ENCODE measurements around the gene FERMT3.
"Not testable (repeated sequence)": the region's sequence is repeated elsewhere in the genome, so short reads cannot be mapped to it uniquely, and the experiment has no call there.

Gene FERMT3

GRCh38 chr11:64235437-64236161, 29.1 kb downstream of the FERMT3 start:
- no peak for DNase-seq (ENCODE audit: low read depth)

DNA sequence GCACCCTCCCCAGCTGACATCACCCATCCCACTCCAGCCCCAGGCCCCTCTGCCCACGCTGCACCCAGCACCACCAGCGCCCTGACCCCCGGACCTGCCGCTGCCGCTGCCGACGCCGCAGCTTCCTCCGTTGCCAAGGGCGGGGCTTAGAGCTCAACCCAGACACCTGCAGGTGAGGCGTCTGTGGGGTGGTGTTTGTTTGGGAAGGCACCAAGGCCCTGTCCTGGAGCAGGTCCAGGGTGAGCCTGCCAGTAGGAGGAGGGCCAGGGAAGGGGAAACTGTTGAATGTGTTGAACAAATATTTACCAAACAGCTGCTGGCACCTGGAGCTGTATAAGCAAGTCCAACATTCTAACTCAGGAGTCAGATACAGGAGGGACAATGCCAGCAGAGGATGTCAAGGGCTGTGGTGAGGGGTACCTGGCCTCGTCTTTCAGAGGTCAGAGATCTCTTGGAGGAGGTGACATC, 31.0 kb downstream of the FERMT3 start:
- no peak for DNase-seq (ENCODE audit: low read depth)

DNA sequence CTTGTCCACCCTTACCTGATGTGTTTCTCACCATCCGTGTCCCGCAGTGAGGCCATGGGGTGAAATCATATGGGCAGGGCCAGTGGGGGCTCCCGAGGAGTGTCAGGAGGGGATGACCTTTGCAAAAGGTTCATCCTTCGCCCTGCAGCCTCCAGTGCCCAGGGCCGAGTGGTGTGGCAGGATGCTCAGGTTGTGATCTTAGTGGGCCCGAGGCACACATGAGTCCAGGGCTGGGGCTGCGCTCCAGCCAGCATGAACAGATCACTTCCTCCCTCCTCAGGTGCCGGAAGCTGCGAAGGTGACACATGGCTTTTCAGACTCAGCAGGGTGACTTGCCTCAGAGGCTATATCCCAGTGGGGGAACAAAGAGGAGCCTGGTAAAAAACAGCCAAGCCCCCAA, 31.6 kb downstream of the FERMT3 start:
- no peak for DNase-seq (ENCODE audit: low read depth)

- no peak for DNase-seq (ENCODE audit: low read depth)
These were observed 32.5 kb downstream of the FERMT3 start for GRCh38 chr11:64238999-64239398.

GRCh38 chr11:64239662-64240434, 33.3 kb downstream of the FERMT3 start:
- no peak for DNase-seq (ENCODE audit: low read depth)

DNA sequence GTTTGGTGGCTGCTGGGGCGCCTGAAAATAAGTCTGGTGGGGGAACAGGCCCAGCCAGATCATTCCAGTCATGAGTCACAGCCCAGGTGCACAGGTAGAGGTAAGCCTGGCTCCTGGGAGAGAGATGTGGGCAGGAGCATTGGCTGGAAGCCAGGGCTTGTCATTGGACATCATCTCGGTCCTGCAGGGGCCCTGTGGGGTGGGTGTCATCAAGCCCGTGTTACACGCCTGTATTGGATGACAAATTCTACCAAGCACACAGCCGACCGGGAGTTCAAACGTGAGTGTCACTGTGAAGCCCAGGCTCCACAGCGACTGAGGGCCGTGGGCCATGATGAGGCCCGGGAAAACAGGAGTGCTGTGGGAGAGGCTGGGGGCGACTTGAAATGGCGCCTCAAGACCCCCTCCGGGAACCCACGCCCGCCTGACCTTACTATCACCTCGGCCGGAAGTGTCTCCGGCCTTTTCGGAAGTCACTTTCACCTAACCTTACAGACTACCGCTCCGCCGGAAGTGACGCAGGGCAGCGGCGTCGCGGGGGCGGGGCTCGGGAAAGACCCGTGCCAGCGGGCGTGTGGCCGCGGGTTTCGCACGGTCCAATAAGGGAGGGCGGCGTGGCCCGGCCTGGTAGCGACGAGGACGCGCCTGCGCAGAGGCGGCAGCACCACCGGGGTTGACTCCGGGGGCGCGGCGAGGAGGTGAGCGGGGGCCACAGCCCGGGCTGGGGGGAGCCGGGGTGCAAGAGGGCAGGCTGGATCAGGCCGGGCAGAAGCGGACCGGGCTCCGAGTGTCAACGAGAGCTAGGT, 34.1 kb downstream of the FERMT3 start, which contains the start of gene FKBP2:
FKBP2 (plus strand) TSS at position 661 of the 806 bp plus-strand sequence. CDS start 1,293 bp downstream, outside the sequence.
- DNase-seq (ENCODE audit: low read depth), result peak; percentile 97

- peak; percentile 99 for DNase-seq (ENCODE audit: low read depth)
These were observed 34.6 kb downstream of the FERMT3 start for GRCh38 chr11:64241241-64241490.

- peak; percentile 71 for DNase-seq (ENCODE audit: low read depth)
These were observed 35.2 kb downstream of the FERMT3 start for GRCh38 chr11:64241491-64242374.

- no peak for DNase-seq (ENCODE audit: low read depth)
These were observed 36.8 kb downstream of the FERMT3 start for GRCh38 chr11:64243236-64243854.

GRCh38 chr11:64244107-64244506, 37.6 kb downstream of the FERMT3 start:
- no peak for DNase-seq (ENCODE audit: low read depth)

DNA sequence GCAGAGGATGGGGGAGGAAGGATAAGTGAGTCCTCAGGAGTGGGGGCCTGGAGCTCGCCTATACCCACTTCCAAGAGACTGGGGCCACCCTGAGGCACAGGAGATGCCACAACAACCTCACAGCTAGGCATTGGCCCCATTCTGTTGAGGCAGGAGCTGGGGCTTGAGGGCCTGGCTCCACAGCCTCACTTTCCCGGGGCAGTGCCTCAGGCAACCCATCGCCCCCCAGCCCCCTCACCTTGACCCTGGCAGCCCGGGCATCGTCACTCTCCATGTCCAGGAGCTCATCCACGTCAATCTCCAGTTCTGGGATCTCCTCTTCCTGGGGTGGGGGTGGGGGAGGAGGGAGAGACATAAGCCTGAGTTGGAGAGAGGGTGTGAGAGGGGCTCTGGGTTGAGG, 38.4 kb downstream of the FERMT3 start:
- no peak for DNase-seq (ENCODE audit: low read depth)

DNA sequence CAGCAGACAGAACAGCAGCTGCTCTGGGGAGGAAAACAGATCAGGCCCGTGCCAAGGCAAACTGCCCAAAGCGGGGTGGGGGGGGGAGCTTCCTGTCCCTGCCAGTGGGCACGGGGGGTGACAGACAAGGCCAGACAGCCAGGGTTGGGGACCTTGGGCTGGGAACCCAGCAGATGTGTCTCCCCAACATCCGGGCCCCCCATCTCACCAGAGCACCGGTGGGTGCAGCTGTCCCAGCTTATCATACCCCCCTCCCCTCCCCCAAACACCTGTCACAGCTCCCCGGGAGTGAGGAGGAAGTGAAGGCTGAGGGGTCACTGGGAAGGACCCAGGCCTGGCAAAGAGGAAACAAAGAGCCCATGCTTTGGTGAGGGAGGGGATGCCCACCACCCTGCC, 38.9 kb downstream of the FERMT3 start:
- peak; percentile 29 for DNase-seq (ENCODE audit: low read depth)

- DNase-seq (ENCODE audit: low read depth), result peak; percentile 97
These were observed 39.5 kb downstream of the FERMT3 start for GRCh38 chr11:64245797-64246620.

- not testable (repeated sequence) for DNase-seq (ENCODE audit: low read depth)
These were observed 40.0 kb downstream of the FERMT3 start for GRCh38 chr11:64246621-64246870.

DNA sequence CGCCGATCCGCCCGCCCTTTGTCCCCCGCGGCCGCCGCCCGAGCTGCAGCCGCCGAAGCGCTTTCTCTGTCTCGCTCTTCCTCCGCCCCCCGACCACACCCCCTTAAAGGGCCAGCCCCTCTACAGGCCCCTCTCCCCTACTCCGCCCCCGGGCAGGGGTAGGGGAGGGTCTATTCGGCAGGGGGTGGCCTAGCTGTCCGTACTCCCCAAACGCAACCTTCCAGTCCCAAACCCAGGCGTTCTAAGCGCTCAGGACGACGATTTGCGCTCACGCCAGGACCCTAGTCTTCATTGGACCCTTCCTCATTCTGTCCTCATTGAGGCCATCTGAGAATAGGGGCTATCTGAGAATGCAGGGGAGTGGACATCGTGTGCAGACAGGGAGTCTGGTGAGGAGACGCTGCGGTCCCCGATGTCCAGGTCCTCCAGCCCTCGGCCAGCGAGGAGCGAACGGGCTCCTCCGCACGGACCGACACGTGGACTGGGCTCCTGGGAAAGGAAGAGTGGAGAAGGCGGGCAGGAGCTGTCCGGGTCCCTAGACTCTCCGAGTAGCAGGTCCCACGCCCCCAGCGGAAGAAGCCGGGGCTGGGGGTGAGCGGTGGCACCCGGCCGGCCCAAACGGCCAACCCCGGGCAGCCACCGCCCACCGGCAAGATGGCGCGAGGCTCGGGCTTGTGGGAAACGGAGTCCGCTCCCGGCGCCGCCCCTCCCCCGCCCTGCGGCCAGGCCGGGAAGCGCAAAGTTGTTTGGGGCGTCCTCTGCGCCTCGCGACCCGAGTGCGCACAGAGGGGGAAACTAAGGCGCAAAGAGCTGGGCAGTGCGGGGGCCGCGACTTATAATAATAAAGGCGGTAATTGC, 40.6 kb downstream of the FERMT3 start, which contains the start of gene PPP1R14B:
PPP1R14B (minus strand) TSS at position 73 of the 858 bp plus-strand sequence. CDS start 270 bp downstream, outside the sequence.
- peak; percentile 88 for DNase-seq (ENCODE audit: low read depth)

GRCh38 chr11:64247729-64248531, 41.4 kb downstream of the FERMT3 start:
- no peak for DNase-seq (ENCODE audit: low read depth)

DNA sequence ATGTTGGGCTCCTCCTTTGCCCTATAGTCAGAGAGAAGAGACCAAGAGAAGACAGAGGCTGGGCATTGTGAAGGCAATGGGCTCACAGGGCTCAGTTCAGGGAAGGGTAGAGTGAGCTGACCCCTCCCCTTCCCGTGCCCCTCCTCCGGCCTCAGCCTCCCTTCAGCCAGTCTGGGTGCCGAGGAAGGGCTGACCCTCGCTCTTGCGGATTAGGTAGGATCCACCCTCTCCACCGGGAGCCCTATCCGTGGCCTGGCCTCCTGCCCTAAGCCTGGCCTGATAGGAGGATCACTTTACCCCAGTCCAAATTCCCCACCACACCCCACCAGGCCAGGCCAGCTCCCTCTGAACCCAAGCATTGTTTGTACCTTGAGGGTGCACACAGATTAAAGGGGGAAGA, 42.1 kb downstream of the FERMT3 start:
- DNase-seq (ENCODE audit: low read depth), result no peak

DNA sequence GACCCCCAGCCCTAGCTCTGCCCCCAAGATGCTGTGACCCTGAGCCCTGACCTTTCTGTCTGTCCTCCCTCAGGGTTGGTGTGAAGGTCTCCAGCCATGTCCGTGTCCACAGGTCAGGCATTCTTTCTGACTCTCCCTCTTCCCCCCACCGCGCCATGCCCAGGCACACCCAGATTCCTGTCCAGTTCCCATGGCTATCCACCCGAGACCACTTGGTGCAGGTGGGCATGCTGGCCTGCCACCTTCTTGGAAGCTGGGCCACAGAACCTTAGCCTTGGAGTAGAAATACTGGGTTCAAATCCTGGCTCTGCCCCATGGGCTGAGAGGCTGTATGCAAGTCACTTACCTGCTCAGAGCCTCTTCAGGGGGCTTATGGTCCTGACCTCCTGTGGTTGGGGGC, 42.5 kb downstream of the FERMT3 start:
- no peak for DNase-seq (ENCODE audit: low read depth)
